Loucy (cell line): Measurements from ENCODE around the gene KIF26A.

Experiments
- H2AFZ ChIP-seq: fragments of 200-600 bp; sonication (generic); 2 replicates; pipeline ENCODE4 v1.6.0; 2016; ENCODE audit warnings: antibody characterized with exemption, mild to moderate bottlenecking, low read length, moderate library complexity
- H3F3A ChIP-seq: fragments of 200-600 bp; 2 replicates; pipeline ENCODE4 v1.6.0; 2016; ENCODE audit warnings: antibody characterized with exemption, low read depth, mild to moderate bottlenecking
- H3K27me3 ChIP-seq: fragments of 200-600 bp; sonication (generic); 2 replicates; pipeline ENCODE4 v1.6.1; 2014; ENCODE audit warnings: low read length, mild to moderate bottlenecking; ENCODE audit not compliant: insufficient read depth, poor library complexity, severe bottlenecking
- H3K36me3 ChIP-seq: fragments of 200-600 bp; sonication (generic); 2 replicates; pipeline ENCODE4 v1.6.1; 2016; ENCODE audit warnings: low read length; ENCODE audit not compliant: insufficient read depth
- H3K4me1 ChIP-seq: fragments of 200-600 bp; sonication (generic); 2 replicates; pipeline ENCODE4 v1.5.1; 2014; ENCODE audit warnings: low read length, mild to moderate bottlenecking; ENCODE audit not compliant: insufficient read depth, poor library complexity, severe bottlenecking
- H3K4me2 ChIP-seq: fragments of 200-600 bp; sonication (generic); 2 replicates; pipeline ENCODE4 v1.6.0; 2014; ENCODE audit warnings: antibody characterized with exemption, low read length, low read depth, mild to moderate bottlenecking; ENCODE audit not compliant: poor library complexity, severe bottlenecking
- H3K4me3 ChIP-seq: fragments of 200-600 bp; sonication (generic); 2 replicates; pipeline ENCODE4 v1.5.1; 2014; ENCODE audit warnings: low read length, mild to moderate bottlenecking, mixed read lengths; ENCODE audit not compliant: poor library complexity, severe bottlenecking
- H3K79me2 ChIP-seq: fragments of 200-600 bp; sonication (generic); 2 replicates; pipeline ENCODE4 v1.6.1; 2014; ENCODE audit warnings: low read length; ENCODE audit not compliant: insufficient read depth
- H3K9ac ChIP-seq: fragments of 200-600 bp; sonication (generic); 2 replicates; pipeline ENCODE4 v1.6.0; 2014; ENCODE audit warnings: mild to moderate bottlenecking, low read depth, low read length, moderate library complexity; ENCODE audit not compliant: poor library complexity, severe bottlenecking
- H3K9me2 ChIP-seq: fragments of 200-600 bp; sonication (generic); replicated peaks from 2 replicates; pipeline ENCODE4 v1.6.1; 2016; ENCODE audit warnings: low read depth, low read length, mixed read lengths
- H3K9me3 ChIP-seq: fragments of 200-600 bp; sonication (generic); 2 replicates; pipeline ENCODE4 v1.6.1; 2014; ENCODE audit warnings: mild to moderate bottlenecking, antibody characterized with exemption, low read length, low read depth; ENCODE audit not compliant: insufficient read depth
- H4K20me1 ChIP-seq: fragments of 200-600 bp; sonication (generic); 2 replicates; pipeline ENCODE4 v1.6.0; 2014; ENCODE audit warnings: antibody characterized with exemption, low read length, mild to moderate bottlenecking; ENCODE audit not compliant: insufficient read depth, poor library complexity, severe bottlenecking
- EZH2phosphoT487 ChIP-seq: fragments of 200-600 bp; IDR thresholded peaks from 2 replicates; pipeline ENCODE4 v1.6.1; 2018; ENCODE audit warnings: antibody characterized with exemption, mild to moderate bottlenecking, moderate library complexity, borderline replicate concordance
- TF ChIP-seq, protein P1 (sequence below): fragments of 200-600 bp; sonication (generic); conservative IDR thresholded peaks from 2 replicates; pipeline ENCODE4 v1.5.1; 2014; ENCODE audit warnings: mild to moderate bottlenecking, antibody characterized with exemption, low read length

Gene KIF26A

DNA sequence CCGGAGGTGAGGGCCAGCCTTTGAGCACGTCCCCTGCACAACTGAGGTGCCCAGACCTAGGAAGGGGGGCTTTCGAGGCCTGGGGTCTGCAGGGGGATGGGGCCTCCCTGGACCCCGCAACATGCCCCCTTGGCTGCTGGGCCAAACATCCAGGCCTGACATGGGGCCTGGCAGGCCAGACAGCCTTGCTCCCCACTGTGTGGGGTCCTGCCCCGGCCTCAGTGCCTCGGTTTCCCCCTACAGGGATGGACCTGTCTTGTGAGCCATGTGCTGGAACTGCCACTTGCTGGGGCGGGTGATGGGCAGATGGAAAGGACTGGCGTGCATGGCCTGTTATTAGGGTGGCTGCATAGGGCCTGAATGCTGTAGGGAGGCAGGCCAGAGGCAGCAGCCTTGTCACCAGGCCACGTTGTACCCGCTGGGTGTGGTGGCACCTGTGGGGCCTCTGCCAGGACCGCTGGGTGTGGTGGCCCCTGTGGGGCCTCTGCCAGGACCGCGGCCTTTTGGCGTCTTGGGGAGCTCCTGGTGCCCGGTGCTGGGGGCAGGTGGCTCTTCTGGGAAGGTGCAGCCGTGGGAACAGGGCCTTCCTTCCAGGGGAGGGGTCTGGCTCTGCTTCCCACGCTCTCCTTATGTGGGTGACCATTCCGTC lies 32.4 kb upstream of the KIF26A start:
- Histone ChIP-seq H3K79me2 (no peaks in the 10 kb centered on the region), H3K36me3 (no peaks in the 10 kb centered on the region), H3K4me3 (no peak overlapping the region), H2AFZ (no peak overlapping the region), H3K9me3 (no peaks in the 10 kb centered on the region), H3K27me3 (no peaks in the 10 kb centered on the region), H3F3A (no peaks in the 10 kb centered on the region), H3K4me1 (no peaks in the 10 kb centered on the region), H3K9me2 (no peaks in the 10 kb centered on the region), H4K20me1 (no peaks in the 10 kb centered on the region), H3K9ac (no peak overlapping the region), H3K4me2 (no peak overlapping the region)
- TF ChIP-seq EZH2phosphoT487 = no peak
- TF ChIP-seq, protein P1, sequence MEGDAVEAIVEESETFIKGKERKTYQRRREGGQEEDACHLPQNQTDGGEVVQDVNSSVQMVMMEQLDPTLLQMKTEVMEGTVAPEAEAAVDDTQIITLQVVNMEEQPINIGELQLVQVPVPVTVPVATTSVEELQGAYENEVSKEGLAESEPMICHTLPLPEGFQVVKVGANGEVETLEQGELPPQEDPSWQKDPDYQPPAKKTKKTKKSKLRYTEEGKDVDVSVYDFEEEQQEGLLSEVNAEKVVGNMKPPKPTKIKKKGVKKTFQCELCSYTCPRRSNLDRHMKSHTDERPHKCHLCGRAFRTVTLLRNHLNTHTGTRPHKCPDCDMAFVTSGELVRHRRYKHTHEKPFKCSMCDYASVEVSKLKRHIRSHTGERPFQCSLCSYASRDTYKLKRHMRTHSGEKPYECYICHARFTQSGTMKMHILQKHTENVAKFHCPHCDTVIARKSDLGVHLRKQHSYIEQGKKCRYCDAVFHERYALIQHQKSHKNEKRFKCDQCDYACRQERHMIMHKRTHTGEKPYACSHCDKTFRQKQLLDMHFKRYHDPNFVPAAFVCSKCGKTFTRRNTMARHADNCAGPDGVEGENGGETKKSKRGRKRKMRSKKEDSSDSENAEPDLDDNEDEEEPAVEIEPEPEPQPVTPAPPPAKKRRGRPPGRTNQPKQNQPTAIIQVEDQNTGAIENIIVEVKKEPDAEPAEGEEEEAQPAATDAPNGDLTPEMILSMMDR = no peak

DNA sequence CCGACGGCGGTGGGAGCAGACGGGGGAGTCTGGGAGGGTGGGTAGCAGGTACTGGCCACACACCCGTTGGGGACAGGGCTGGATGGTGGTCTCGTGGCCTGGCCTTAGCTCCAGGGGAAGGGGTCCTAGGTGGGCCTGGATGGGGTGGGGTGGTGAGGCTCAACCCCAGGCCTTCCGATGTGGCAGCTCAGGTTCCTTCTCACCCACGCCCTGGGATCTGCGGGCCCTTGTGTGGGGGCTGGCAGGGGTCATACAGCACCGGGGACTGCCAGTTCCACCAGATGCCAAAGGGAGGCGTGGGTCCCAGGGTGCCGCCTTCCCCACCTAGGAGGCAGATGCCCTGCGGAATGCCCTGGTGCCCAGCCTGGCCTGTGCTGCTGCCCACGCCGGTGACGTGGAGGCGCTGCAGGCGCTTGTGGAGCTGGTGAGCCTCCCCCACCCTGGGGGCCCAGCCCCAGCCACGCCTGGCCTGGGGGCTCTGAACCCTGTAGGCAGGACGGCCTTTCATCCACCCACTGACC lies 31.9 kb upstream of the KIF26A start:
- Histone ChIP-seq H3K27me3 (no peaks in the 10 kb centered on the region), H4K20me1 (no peaks in the 10 kb centered on the region), H3K4me1 (no peaks in the 10 kb centered on the region), H3K9me3 (no peaks in the 10 kb centered on the region), H3F3A (no peaks in the 10 kb centered on the region), H3K9ac (no peak overlapping the region), H3K36me3 (no peaks in the 10 kb centered on the region), H3K9me2 (no peaks in the 10 kb centered on the region), H3K79me2 (no peaks in the 10 kb centered on the region), H3K4me3 (no peak overlapping the region), H3K4me2 (no peak overlapping the region), H2AFZ (no peak overlapping the region)
- TF ChIP-seq, protein P1 = no peak
- no peak for TF ChIP-seq EZH2phosphoT487

DNA sequence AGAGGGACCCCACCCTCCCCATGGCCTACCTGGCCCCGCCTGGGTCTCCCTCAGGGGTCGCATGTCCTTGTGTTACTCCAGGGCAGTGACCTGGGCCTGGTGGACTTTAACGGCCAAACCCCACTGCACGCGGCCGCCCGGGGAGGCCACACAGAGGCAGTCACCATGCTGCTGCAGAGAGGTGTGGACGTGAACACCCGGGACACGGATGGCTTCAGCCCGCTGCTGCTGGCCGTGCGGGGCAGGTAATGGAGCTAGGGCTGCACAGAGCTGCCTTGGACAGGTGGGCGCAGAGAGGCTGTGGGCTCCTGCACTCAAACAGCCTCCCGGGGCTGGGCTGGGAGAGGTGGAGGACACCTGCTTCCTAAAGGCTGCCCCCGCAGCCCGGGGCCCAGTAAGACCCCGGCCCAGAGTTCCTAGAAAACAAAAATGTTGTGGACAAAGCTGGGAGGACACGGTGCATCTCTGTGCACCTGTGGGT lies 31.2 kb upstream of the KIF26A start:
- Histone ChIP-seq H3K4me1 (no peaks in the 10 kb centered on the region), H3K27me3 (no peaks in the 10 kb centered on the region)
- no peak for TF ChIP-seq EZH2phosphoT487
- TF ChIP-seq, protein P1 = no peak

More for the DNA sequence above, 31.2 kb upstream of the KIF26A start:
- Histone ChIP-seq H2AFZ (no peak overlapping the region), H3K79me2 (no peaks in the 10 kb centered on the region), H3K9me2 (no peaks in the 10 kb centered on the region), H3K9ac (no peak overlapping the region), H3K36me3 (no peaks in the 10 kb centered on the region), H3F3A (no peaks in the 10 kb centered on the region), H3K4me3 (no peak overlapping the region), H3K4me2 (no peak overlapping the region), H3K9me3 (no peaks in the 10 kb centered on the region), H4K20me1 (no peaks in the 10 kb centered on the region)
